NCI-H2029 (cell line): ENCODE measurements around the gene LAGE3.
A peak's percentile ranks its signal among the peaks of the same experiment; 100 is the strongest.
"Not testable (repeated sequence)": the region's sequence is repeated elsewhere in the genome, so short reads cannot be mapped to it uniquely, and the experiment has no call there.

ENCODE experiments used
- DNase-seq: peaks from one replicate; lab custom pipeline; 2025; lab: John Stamatoyannopoulos, UW

LAGE3 gene

DNA sequence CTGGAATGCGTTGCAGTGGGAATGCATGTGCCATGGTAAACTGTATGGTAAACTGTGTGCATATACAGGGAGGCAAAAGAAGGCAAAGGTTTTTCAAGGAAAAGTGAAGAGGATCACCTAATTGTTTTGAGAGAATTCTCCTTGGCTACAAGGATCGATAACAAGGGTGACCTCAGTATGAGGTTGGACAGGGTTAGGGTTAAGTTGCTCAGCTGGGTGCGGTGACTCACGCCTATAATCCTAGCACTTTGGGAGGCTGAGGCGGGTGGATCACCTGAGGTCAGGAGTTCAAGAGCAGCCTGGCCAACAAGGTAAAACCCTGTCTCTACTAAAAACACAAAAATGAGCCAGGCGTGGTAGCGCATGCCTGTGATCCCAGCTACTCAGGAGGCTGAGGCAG lies 22.3 kb upstream of the LAGE3 start:
- not testable (repeated sequence) for DNase-seq

DNA sequence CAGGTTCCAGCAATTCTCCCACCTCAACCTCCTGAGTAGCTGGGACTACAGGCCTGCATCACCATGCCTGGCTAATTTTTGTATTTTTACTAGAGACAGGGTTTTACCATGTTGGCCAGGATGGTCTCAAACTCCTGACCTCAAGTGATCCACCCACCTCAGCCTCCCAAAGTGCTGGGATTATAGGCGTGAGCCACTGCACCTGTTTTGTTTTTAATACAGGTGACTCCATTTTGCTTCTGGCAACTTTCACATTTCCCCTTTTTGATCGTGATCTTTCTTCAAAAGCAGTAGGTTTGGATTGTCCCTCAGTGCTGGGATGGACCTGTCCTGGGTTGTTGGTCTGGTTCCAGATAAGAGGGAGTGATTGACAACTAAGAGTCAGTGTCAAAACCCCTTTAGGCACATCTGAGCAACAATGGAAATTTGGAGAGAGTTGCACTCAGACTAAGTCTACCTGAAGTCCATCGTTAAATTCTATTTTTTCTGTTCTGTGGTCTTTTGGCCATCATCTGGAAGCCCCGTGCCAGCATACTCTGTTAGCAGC lies 17.6 kb upstream of the LAGE3 start:
- not testable (repeated sequence) for DNase-seq

DNA sequence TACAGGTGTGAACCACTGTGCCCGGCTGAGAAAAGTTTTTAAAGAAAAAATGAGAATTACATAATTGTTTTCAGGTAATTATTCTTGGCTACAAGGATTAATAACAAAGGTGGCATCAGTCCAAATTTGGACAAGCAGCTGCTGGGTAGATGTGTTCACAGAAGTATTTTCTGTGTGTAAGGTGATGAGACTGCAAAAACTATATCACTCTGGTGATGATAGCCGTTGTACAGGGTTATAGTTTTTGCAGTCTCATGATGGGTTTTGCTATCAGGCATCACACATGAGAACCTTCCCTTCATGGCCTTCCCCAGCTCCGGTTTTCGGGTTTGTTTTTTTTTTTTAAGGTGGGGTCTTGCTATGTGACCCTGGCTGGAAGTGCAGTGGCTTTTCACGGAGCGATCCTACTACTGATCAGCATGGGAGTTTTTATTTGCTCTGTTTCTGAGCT lies 16.4 kb upstream of the LAGE3 start:
- no peak for DNase-seq

DNA sequence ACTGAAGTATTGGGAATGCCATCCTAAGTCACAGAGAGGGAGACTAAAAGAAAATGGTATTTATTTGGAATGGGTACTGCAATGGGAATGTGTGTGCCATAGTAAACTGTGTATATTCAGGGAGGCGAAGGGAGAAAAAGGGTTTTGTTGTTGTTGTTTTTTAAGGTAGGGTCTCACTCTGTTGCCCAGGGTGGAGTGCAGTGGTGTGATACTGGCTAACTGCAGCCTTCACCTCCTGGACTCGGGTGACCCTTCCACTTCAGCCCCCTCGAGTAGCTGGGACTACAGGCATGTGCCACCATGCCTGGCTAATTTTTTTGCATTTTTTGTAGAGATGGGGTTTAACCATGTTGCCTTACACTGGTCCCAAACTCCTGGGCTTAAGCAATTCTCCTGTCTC lies 15.6 kb upstream of the LAGE3 start:
- DNase-seq = no peak

DNA sequence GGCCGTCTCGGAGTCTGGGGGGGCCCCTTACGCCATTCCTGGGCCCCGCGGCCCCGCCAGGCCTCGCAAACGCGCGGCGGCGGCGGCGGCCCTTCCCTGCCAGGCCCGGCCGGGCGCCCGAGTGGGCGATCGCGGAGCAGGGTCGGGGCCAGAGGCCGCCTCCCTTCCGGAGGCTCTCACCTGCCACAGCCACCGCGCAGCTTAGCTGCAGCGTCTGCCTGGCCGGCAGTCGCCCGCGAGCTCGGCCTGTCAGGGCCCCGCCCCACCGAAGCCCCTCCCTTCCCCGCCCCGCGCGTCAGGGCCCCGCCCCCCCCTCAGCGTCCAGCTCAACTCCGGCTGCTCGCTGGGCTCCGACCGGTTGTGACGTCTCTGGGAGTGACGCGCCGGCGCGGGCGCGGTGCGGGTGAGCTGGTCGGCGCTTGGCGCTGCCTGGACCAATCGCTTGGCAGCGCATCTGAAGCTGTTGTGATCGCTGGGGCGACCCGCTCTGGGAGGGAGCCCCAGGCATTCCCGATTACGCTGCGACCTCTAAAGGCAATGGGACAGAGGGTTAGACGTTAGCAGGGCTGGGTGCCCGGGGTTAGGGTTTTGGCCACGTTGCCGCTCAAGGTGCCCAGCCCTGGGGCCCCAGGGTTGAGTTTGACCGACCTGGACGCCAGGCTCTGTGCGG lies 11.5 kb upstream of the LAGE3 start, which contains the start of gene SLC10A3:
Gene SLC10A3, minus strand, starts transcription at position 216 of the 670 bp plus-strand sequence. CDS start 1,689 bp downstream, outside the sequence.
- peak; percentile 89 for DNase-seq

DNA sequence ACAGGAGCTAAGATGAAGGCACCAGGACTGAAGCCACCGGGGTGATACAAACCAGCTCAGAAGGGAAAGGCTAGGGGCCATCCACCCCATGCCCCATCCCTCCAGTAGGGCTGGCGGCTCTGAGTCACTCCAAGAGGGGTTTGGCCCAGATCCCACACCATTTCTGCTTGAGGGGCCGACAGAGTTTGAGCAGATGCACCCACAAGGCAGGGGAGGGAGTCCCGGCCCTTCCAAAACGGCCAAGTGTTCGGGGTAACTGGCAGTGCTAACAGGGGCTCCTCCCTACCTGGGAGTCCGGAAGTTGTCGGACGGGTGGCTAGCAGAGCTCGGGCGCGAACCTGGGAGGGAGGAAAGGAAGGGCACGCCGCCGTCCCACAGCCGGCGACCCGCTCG lies 10.9 kb upstream of the LAGE3 start:
- DNase-seq = no peak

DNA sequence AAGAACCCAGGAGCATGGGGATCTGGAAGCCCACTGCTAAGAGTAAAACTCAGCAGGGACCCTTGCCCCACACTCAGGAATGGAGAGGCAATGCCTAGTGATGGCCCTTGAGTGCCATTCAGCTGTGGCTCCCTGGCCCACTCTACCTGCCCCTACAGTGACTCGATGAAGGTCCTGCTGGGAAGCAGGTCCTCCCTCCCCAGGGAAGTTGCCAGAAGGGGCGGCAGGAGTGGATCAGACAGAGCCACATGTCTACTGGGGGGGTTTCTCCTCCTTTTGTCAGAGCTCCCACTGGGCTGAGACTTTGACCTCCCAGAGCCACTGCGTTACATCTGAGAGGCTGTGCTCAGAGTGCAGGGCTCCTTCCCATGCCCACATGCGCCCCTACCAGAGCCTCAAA lies 10.1 kb upstream of the LAGE3 start:
- DNase-seq = no peak

DNA sequence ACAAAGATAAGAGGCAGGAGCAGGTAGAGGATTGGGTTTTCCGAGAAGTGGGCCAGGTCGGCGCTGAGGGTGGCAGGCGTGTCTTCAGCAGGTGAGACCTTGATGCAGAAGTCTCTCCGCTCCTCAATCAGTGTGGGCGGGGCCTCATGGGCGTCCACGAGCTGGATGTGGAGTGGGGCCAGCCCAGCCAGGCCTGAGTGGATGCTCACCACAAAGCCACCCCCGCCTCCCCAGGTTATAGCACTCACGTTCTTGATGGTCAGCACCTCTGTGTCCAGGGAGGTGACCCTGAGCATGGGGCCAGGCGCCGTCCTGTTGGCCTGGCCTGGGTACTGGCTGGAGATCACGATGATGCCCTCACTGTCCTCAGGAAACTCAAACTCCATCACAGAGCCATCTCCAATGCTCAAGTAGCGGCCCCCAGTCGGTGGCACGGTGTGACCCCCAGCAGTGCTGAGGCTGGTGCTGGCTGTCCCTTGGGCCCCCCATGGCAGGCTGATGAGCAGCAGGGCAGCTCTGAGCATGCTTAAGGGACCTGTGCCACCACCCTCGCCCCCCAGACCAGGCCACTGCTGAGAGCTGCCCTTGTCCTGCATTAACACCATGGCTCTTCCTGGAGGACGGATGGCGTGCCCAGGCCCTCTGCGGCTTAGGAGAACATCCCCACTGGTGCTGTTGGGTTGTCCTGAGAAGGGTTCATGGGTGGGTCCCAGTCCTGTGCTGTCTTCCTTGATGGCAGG lies 9.4 kb upstream of the LAGE3 start:
- DNase-seq = no peak

DNA sequence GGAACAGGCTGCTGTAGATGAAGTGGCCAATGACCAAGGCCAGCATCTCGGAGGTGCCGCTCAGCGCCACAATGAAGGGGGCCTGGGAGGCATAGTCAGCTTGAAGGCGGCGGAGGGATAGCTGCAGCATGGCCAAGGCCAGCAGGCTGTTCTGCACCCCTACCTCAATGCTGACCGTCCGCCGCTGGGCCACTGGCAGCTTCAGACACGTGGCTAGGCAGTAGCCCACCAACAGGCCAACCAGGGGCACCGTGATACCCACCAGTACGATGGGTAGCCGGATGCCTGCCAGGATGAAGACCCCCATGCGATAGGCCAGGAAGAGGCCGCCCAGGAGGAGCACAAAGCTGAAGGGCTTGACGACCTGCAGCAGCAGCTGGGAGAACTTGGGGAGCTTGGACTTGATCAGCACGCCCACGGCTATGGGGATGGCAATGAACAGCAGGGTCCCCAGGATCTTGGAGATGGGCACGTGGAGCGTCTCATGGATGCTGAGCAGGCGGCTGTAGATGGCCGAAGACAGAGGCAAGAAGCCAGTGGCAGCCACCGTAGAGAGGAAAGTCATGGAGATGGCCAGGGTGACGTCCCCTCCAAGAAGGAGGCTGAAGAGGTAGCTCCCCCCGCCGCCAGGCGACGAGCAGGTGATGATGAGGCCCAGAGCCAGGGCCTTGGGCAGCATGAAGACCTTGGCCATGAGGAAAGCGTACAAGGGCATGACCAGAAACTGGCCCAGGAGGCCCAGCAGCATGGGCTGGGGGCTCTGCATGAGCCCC lies 8.6 kb upstream of the LAGE3 start:
- no peak for DNase-seq

DNA sequence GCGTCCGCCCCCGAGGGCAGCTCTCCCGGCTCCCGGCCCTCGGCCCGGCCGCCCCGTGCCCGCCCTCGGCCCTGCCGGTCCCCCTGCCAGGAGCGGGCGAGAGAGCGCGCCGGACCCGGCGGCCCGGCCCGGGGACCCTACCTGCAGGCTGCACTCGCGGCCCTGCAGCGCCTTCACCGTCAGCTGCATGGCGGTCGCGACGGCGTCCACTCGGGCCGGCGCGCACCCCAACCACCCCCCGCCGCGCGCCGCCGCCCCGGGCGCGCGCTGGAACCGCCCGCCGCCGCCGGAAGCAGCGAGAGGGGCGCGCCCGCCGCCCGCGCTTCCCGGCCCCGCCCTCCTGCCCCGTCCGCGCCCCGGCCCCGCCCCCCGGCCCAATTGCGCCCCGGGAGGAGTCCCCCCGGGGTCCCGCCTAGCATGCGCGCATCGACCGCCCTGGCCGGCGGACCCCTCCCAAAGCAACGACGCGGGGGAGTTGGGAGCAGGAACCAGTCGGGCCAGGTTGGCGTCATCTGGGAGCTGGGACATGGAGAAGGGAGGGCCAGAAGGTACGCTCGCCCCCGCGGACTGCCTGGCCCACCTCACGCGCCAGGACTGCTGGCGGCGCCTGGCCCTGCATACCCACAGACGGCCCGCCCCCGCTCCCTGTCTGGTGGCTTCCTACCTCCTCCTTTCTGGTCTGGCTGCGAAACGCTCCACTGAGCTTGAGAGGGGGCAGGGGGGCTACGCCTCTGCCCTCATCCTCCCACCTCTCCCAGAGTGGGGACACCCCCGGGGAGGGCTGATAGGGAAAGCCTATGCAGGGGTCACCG lies 7.5 kb upstream of the LAGE3 start, which contains the start of gene UBL4A:
Gene UBL4A, minus strand, starts transcription at position 220 of the 812 bp plus-strand sequence. Its CDS starts 31 bp downstream, at position 189.
- DNase-seq = no peak

DNA sequence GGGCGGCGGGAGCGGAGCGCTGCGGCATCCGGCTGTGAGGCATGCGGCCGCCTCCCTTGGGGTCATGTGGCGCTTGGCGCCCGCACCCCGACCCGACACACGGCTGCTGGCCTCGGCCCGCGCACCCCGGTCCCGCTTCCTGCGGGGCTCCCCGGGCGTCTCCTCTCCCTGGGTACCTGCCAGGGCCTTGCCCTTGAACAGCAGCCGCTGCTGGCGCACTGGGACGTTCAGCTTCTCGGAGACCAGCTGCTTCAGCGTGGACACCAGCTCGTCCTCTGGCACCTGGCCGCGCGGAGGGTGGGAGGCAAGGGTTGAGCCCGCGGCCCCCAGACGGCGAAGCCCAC lies 6.9 kb upstream of the LAGE3 start:
- DNase-seq = no peak

DNA sequence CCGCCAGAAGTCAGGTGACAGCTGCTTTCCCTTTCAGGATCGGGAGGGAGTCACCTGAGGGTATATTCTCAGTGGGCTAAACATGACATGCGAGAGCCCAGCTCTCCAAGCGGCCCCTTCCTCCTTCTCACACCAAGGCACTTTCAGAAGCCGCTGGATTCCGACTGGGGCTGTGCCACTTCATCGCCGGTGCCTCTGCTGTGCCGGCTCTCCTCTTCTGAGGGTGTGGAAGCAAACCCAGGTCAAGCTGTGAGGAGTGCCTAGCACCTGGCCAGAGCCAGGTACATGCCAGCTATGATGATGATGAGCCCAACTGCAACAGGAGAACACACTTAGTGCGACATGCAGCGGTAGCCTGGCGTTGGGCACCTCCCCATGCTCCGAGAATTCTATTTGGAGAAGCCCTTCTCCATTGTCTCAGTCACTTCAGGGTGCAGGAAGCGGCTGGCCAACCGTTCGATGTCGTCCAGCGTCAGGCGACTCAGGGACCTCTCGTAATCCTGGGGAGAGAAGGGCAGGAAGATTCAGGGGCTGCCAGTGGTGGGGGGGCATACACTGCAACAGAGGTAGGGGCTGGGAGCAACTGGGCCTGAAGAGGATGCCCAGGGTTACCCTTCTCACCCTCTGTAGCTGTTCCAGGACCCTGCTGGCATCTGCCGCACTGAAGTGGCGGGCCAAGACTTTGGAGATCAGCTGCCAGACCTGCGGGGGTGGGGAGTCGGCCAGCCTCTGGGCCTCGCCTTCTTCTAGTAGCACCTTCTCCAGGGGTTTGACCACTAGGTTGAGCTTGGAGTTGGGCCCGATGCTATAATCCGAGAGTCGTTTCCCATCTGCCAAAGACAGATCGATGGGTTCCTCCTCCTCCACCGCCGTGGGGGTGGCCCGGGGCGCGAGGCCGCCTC lies 6.3 kb upstream of the LAGE3 start:
- peak; percentile 70 for DNase-seq

DNA sequence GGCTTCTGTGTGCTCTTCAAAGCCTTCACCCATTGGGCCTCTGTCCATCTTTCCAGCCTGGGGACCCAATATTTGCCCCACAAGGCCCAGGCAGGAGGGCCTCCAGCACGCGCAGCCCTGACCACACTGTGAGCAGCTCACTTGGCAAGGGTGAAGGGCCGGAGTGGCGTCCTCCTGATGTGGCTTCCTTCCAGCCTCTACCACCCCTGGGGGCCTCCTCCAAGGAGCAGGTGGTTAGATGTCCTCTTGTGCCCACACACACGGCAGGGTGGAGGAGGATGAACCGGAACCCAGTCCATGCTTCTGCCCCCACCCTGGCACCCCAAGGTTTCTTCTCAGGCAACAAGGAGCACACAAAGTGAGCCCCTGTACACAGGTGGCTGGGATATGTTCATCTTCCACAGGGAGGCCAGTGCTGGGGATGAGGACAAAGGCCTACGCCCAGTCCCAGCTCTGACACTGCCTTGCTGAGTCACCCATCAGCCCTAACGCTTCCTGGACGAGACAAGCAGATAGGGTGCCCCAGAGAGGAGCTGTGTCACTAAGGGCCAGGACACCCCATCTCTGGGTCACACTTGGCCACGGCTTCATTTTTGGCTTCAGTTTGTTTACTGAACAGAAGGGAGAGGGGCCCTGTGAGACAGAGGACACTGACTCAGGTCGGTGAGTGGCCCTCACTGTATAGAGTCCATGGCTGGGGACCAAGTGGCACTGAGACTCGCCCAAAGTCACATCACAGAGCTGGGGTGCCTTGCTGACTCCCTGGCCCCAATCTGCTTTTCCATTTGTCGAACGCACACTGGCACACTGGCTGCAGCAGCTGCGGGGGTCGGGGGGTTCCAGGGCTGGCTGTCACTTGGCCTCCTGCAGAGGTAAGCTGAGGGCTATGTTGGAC lies 5.4 kb upstream of the LAGE3 start:
- DNase-seq = no peak

DNA sequence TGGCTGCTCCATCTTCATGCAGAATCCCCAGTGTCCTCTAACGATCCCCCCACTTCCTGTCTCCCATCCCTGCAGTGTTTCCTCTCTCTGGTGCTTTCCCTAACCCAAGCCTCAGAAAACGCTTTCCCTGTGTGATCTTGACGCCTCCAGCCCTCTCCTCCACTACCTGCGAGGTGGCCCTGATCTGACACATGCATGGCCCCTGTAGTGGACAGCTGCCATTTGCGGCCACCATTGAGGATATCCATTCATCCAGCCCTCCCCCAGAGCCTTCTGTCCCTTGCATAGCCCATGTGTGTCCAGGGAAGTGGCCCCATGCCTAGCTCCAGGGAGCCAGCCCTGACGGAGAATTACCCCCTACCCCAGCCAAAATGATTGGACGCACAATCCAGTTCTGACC lies 4.2 kb upstream of the LAGE3 start:
- DNase-seq = no peak

DNA sequence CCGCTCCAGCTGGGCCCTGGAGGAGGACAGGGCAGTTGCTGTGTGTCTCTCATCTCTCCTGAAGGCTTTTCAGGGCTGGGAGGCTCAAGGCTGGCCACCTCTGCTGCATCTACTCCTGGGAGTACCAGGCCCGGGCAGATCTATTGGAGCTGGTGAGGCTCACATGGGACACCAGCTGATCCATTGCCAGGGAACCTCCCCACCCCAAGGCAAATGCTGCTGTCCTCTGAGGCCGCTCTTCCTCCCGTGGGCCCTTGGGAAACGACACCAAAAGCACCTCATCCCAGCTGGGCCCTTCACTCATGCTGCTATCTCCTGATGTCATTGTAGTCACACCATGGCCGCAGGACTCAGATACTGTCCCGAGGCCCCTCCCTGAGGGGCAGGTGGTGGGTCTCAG lies 3.7 kb upstream of the LAGE3 start:
- no peak for DNase-seq

DNA sequence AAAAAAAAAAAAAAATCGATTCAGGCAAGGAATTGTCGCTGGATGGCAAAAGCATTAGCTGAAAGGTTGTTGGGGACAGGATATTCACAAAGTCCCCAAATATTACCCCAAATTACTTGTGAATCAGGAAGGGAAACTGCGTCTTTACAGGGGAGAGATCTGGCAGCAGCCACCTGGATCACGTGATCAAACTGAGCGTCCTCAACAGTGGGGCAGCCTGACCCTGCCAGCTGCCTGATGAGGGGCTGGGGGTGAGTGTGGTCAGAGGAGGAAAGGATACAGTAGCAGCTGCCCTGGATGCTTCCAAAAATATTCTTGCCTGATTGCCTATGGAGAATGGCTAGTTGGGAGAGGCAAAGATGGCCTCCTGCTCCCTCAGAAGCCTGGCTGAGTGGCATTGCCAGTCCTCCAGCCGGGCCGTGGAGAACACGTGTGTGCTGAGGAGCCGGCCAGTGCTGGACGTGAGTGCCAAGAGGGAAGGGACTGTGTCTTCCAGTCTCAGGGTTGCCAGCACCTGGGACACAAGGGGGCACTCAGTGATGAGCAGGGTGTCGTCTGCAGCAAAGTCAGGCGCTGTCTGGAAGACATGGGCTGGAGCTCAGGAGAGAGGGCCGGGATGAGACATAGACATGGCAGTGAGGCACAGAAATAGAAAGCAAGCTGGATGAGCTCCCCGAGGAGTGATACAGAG lies 3.0 kb upstream of the LAGE3 start:
- no peak for DNase-seq

DNA sequence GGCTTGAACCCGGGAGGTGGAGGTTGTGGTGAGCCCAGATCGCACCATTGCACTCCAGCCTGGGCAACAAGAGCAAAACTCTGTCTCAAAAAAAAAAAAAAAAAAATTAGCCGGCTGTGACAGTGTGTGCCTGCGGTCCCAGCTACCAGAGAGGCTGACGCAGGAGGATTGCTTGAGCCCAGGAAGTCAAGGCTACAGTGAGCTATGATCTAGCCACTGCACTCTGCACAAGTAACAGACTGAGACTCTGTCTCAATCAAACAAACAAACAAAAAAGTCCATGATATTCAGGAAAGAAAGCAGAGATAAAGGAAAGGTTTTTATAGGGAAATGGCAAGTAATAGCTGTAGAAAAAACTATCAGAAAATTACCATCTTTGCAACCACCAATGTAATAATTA lies 2.1 kb upstream of the LAGE3 start:
- DNase-seq = no peak

DNA sequence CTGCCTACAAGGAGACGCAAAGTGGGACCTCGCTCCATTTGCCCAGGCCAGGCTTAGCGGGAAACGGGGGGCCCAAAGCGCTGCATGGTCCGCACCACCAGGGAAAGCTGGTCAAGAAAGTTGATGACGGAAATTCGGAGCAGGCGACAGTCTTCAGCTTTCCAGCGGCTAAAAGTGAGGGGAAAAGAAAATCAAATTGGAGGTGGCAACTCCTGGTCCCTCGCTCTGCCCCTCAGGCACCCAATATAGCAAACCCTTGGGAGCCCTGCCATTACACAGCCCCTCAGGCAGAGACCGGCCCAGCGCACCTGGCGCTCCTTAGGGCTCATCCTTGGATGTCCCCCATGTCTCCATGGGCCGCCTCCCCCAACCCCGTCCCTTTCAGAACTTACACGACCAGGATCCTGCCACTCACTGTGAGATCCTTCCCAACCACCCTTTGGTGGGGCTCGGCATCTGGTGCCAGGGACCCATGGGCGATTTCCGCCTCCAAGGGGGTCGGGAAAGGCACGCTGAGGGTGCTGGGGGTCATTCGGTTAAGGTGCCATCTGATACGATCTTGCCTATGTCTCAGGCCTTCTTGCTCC lies 1.1 kb downstream of the LAGE3 start:
- no peak for DNase-seq

DNA sequence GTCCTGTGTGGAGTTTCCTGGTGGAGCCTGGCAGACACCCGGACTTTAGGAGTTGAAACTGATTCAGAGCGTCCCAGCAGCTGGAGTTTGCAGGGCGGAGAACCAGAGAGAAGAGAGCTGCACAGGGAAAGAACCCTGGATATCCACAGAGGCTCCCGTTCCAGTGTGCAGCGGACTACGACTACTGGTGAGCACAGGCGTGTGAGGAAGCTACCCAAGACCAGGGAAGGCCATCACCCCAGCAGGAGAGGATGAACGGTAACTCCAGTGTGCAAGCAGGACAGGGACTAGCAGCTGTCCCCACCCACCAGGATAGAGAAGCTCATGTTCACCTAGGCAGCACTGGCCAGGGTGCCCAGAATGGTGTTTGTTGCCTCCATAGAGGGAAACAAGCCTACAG lies 2.3 kb downstream of the LAGE3 start:
- DNase-seq = no peak
